A673 (cell line): ENCODE measurements around the gene WDR36. TPM values are rescaled to one million over a fixed set of nuclear protein-coding genes. Genes with fewer than 3 reads are reported as not detected.

Source experiments
- BruUV-seq: library from RNA; stranded (reverse); fragments of 400-500 nt; replicated peaks from 2 replicates; lab custom pipeline; 2021; lab: Mats Ljungman, UMichigan
- CTCF ChIA-PET: fragments of 300-600 bp; sonication (Branson Sonifier 250); formaldehyde crosslinking; loops from one replicate; lab custom pipeline; 2022; ENCODE audit warnings: antibody characterized with exemption; lab: Charles Lee
- POLR2A ChIA-PET: fragments of 300-600 bp; sonication (Branson Sonifier 250); formaldehyde crosslinking; loops from one replicate; lab custom pipeline; 2022; ENCODE audit warnings: antibody characterized with exemption; ENCODE audit not compliant: low non-redundant PET; lab: Charles Lee
- DNase-seq: peaks from one replicate; pipeline ENCODE4 v3.0.0-alpha.2; 2015; ENCODE audit warnings: low spot score
- H3K27ac ChIP-seq: fragments of 200-600 bp; sonication (generic); 2 replicates; pipeline ENCODE4 v1.5.1; 2016; ENCODE audit warnings: mixed run types, low read depth, mild to moderate bottlenecking, mixed read lengths, antibody characterized with exemption, low read length; ENCODE audit not compliant: poor library complexity, severe bottlenecking
- H3K27me3 ChIP-seq: fragments of 200-600 bp; sonication (generic); replicated peaks from 2 replicates; pipeline ENCODE4 v1.6.1; 2017; ENCODE audit warnings: mixed run types, low read depth, mild to moderate bottlenecking, mixed read lengths, antibody characterized with exemption, low read length; ENCODE audit not compliant: insufficient read depth, poor library complexity
- H3K36me3 ChIP-seq: fragments of 200-600 bp; sonication (generic); 2 replicates; pipeline ENCODE4 v1.6.1; 2016; ENCODE audit warnings: mixed run types, mild to moderate bottlenecking, mixed read lengths, antibody characterized with exemption, low read length; ENCODE audit not compliant: insufficient read depth, poor library complexity, severe bottlenecking
- H3K4me1 ChIP-seq: fragments of 200-600 bp; sonication (generic); 2 replicates; pipeline ENCODE4 v1.6.1; 2017; ENCODE audit warnings: mixed run types, mild to moderate bottlenecking, mixed read lengths, antibody characterized with exemption, low read length; ENCODE audit not compliant: insufficient read depth, poor library complexity, severe bottlenecking
- H3K4me3 ChIP-seq: fragments of 200-600 bp; sonication (generic); 2 replicates; pipeline ENCODE4 v1.5.1; 2016; ENCODE audit warnings: low read depth, mixed run types, mild to moderate bottlenecking, mixed read lengths, low read length; ENCODE audit not compliant: poor library complexity, severe bottlenecking
- H3K9me3 ChIP-seq: fragments of 200-600 bp; sonication (generic); 2 replicates; pipeline ENCODE4 v1.6.1; 2016; ENCODE audit warnings: mixed run types, low read depth, mild to moderate bottlenecking, mixed read lengths, antibody characterized with exemption, low read length; ENCODE audit not compliant: poor library complexity, severe bottlenecking
- CTCF ChIP-seq: fragments of 300-800, 200-600 bp; sonication (generic); conservative IDR thresholded peaks from 2 replicates; pipeline ENCODE4 v1.5.1; 2017; ENCODE audit warnings: low read depth, mild to moderate bottlenecking, antibody characterized with exemption, low read length, moderate library complexity, mixed read lengths
- EZH2 ChIP-seq: fragments of 200-600 bp; sonication (generic); IDR thresholded peaks from 2 replicates; pipeline ENCODE4 v1.6.1; 2017; ENCODE audit warnings: borderline replicate concordance, low read depth, mild to moderate bottlenecking, mixed read lengths, antibody characterized with exemption, low read length; ENCODE audit not compliant: poor library complexity, severe bottlenecking
- intact Hi-C: fragments of 100-400 bp; cut with micrococcal nuclease; formaldehyde crosslinking; loops from one replicate; pipeline ENCODE4 v1.10.0; 2022; ENCODE audit not compliant: unreplicated experiment
- total RNA-seq: library from RNA; stranded (reverse); gene quantifications from 2 replicates; pipeline ENCODE4 v1.2.3, GENCODE V29; 2021

The WDR36 gene
- total RNA-seq, 1 experiment from 2014 or later: 33.0 TPM

GRCh38 chr5:111159845-111160244 lies 67.7 kb downstream of the WDR36 start:
- H3K27me3 ChIP-seq: no peaks in the 10 kb centered on the region
- CTCF ChIA-PET: no interaction called here
- POLR2A ChIA-PET: no interaction called here
- no peak overlapping the region for H3K4me3 ChIP-seq
- no peaks in the 10 kb centered on the region for H3K9me3 ChIP-seq
- DNase-seq: peak; percentile 10
- no peak overlapping the region for H3K27ac ChIP-seq
- intact Hi-C loops: loop anchor here (5.0 to 10.0 kb wide), 3 partner anchors 302 to 987 kb away; no protein-coding TSS in a partner anchor
- no peaks in the 10 kb centered on the region for H3K4me1 ChIP-seq
- BruUV-seq: no TSS peak
- TF ChIP-seq CTCF (peak; percentile 23; the same call in 1 of the 2 replicates), EZH2 (no peak)
- H3K36me3 ChIP-seq: no peaks in the 10 kb centered on the region

GRCh38 chr5:111163000-111163399 lies 70.9 kb downstream of the WDR36 start:
- H3K27ac ChIP-seq: no peak overlapping the region
- H3K4me3 ChIP-seq: no peak overlapping the region
- DNase-seq: no peak
- H3K36me3 ChIP-seq: no peaks in the 10 kb centered on the region
- H3K27me3 ChIP-seq: no peaks in the 10 kb centered on the region
- TF ChIP-seq EZH2: no peak
- TF ChIP-seq CTCF: no peak
- ChIA-PET POLR2A (no interaction called here), CTCF (no interaction called here)
- intact Hi-C loops: loop anchor here (5.0 kb wide), 1 partner anchor 299 kb away; no protein-coding TSS in a partner anchor
- H3K9me3 ChIP-seq: no peaks in the 10 kb centered on the region
- no TSS peak for BruUV-seq
- no peaks in the 10 kb centered on the region for H3K4me1 ChIP-seq

GRCh38 chr5:111165058-111165457 lies 72.9 kb downstream of the WDR36 start:
- H3K36me3 ChIP-seq: no peaks in the 10 kb centered on the region
- CTCF ChIA-PET: no interaction called here
- H3K9me3 ChIP-seq: no peaks in the 10 kb centered on the region
- intact Hi-C loops: no loop called here
- no peak overlapping the region for H3K27ac ChIP-seq
- no peaks in the 10 kb centered on the region for H3K4me1 ChIP-seq
- no peak for TF ChIP-seq EZH2
- no peak for TF ChIP-seq CTCF
- no TSS peak for BruUV-seq
- POLR2A ChIA-PET: no interaction called here
- no peak for DNase-seq
- H3K27me3 ChIP-seq: no peaks in the 10 kb centered on the region
- no peak overlapping the region for H3K4me3 ChIP-seq
